ENCODE data around the gene ACKR3.

The ACKR3 gene

GRCh38 chr2:236569573-236569973 lies at the start of gene ACKR3:
ACKR3 (plus strand) TSS chr2:236569825; CDS start chr2:236580466, 10,641 bp downstream.
- TF ChIP-seq ZFX (IDR thresholded peaks at IDR 0.05): no peak
- TF ChIP-seq, protein P1, sequence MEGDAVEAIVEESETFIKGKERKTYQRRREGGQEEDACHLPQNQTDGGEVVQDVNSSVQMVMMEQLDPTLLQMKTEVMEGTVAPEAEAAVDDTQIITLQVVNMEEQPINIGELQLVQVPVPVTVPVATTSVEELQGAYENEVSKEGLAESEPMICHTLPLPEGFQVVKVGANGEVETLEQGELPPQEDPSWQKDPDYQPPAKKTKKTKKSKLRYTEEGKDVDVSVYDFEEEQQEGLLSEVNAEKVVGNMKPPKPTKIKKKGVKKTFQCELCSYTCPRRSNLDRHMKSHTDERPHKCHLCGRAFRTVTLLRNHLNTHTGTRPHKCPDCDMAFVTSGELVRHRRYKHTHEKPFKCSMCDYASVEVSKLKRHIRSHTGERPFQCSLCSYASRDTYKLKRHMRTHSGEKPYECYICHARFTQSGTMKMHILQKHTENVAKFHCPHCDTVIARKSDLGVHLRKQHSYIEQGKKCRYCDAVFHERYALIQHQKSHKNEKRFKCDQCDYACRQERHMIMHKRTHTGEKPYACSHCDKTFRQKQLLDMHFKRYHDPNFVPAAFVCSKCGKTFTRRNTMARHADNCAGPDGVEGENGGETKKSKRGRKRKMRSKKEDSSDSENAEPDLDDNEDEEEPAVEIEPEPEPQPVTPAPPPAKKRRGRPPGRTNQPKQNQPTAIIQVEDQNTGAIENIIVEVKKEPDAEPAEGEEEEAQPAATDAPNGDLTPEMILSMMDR (conservative IDR thresholded peaks at IDR 0.05): peak; percentile 71
- peak within 1 kb of the TSS; percentile 80 for H3K27ac ChIP-seq

GRCh38 chr2:236521556-236521955 lies 48.1 kb upstream of the ACKR3 start:
- TF ChIP-seq, protein P1 (conservative IDR thresholded peaks at IDR 0.05): no peak
- no peak for TF ChIP-seq ZFX (IDR thresholded peaks at IDR 0.05)
- no peak overlapping the region for H3K27ac ChIP-seq

GRCh38 chr2:236523249-236523648 lies 46.4 kb upstream of the ACKR3 start:
- no peak overlapping the region for H3K27ac ChIP-seq
- TF ChIP-seq, protein P1 (conservative IDR thresholded peaks at IDR 0.05): no peak
- TF ChIP-seq ZFX (IDR thresholded peaks at IDR 0.05): no peak

DNA sequence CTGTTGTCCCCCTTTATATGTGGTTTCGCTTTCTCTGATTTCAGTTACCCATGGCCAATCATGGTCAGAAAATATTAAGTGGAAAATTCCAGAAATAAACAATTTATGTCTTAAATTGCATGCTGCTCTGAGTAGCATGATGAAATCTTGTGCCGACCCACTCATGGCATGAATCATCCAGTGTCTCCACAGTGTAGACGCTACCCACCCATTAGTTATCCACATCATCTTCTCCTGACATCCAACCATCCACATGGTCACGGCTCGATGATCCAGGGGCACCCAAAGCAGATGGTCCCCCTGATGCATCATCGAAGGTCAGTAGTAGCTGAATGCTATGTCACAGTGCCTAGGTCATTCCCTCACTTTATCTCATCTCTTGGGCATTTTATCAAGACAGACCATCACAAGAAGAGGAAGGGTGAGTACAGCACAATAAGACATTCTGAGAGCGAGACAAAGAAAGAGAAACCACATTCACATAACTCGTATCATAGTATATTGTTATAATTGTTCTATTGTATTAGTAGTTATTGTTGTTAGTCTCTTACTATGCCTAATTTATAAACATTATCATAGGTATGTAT lies 44.1 kb upstream of the ACKR3 start:
- no peak overlapping the region for H3K27ac ChIP-seq
- no peak for TF ChIP-seq ZFX (IDR thresholded peaks at IDR 0.05)
- TF ChIP-seq, protein P1 (conservative IDR thresholded peaks at IDR 0.05): no peak

DNA sequence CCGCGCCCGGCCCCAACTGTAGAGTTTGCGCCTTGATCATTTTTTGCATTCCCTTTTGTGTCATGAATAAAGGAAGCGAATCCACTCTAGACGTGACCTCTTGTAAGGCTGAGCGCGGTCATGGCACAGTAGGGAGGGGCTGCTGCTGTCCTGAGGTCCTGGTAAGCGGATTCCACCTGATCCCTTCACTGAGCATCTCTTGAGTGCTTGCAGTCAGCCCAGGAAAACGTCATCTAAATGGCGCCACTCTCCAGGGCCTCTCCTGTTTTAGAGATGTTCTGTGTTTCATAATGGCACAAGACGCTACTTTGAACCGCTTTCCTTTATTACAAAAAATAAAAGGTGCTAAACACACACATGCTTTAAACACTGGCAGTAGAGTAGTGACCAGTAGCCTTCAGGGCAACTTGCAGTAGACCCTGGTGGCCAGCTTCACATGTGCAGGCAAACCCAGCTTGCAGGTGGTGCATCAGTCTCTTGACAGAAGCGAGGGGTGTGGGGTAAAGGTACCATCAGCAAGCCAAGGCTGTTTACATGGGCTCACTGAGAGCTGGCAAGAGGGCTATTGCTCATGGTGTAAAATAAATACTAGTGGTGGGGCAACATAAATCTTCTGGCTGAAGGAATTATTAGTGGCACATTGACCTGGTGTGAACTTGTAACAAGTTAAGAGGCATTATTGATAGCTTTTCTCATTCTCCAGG lies 43.0 kb upstream of the ACKR3 start:
- no peak overlapping the region for H3K27ac ChIP-seq
- no peak for TF ChIP-seq ZFX (IDR thresholded peaks at IDR 0.05)
- TF ChIP-seq, protein P1 (conservative IDR thresholded peaks at IDR 0.05): no peak

DNA sequence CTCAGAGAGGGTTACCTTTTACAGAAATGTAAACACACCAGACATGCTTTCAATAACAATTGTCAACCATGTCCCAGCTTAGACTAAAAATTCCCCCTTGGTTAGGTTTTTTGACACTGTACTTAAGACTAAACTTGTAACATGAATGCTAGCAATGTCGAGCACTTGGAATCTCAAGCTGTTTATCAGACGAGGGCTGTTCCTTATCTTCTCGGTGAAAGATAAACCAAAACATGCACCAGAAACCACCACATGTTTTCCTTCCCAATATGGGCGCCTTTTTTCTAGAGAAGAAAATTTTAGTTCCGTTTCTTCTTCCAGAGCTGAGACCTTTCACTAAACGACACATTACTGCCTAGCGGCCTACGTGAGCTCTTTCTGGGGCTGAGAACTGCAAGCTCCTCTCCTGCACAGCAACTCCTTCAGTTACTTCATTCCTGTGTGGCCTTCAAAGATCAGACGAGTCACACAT lies 42.4 kb upstream of the ACKR3 start:
- H3K27ac ChIP-seq: no peak overlapping the region
- TF ChIP-seq ZFX (IDR thresholded peaks at IDR 0.05): no peak
- TF ChIP-seq, protein P1 (conservative IDR thresholded peaks at IDR 0.05): no peak

DNA sequence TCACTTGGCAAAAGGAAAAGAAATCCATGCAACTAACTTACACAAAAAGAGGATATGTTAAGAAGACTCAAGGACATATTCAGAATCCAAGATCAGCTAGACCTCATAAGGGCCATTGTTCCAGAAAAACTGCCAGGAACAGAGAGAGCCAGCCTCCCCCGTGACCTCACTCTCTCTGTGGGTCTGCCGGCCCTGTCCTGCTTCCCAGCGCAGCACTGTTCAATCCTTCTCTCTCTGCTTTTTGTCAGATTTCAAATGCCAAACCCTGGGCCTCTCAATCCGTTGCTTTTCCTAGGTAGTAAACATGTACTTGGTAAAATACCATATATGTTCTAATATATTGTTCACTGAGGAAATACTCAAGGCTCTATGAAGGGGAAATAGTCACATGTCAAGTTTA lies 40.0 kb upstream of the ACKR3 start:
- TF ChIP-seq, protein P1 (conservative IDR thresholded peaks at IDR 0.05): no peak
- TF ChIP-seq ZFX (IDR thresholded peaks at IDR 0.05): no peak
- H3K27ac ChIP-seq: no peak overlapping the region

All from C4-2B (cell line).